GM12873 (cell line): ENCODE data around the gene ZNF99.

Experiments used
- CTCF ChIP-seq: IDR thresholded peaks from 2 replicates; pipeline ENCODE4 v1.5.1; 2012; ENCODE audit warnings: low read depth, mild to moderate bottlenecking, moderate library complexity, low read length, control low read depth; ENCODE audit not compliant: insufficient read depth; ENCODE audit errors: missing control alignments

The ZNF99 gene

GRCh38 chr19:22783651-22784410 is at the start of gene ZNF99:
ZNF99 (minus strand) TSS chr19:22784151; CDS start chr19:22784016, 135 bp downstream.
- TF ChIP-seq CTCF: no peak

GRCh38 chr19:22832031-22832762 is 48.2 kb upstream of the ZNF99 start, which contains the start of gene ZNF723:
ZNF723 (plus strand) TSS chr19:22832291; CDS start chr19:22832380, 89 bp downstream.
- TF ChIP-seq CTCF: no peak

DNA sequence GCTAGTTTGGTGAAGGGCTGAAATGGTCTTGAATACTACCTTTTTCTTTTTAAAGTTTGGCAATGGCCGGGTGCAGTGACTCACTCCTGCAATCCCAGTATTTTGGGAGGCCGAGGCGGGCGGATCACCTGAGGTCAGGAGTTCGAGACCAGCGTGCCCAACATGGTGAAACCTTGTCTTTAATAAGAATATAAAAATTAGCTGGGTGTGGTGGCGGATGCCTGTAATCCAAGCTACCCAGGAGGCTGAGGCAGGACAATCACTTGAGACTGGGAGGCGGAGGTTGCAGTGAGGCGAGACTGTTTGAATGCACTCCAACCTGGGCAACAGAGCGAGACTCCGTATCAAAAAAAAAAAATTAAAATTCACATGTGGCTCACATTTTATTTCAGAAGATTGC is 47.3 kb upstream of the ZNF99 start:
- no peak for TF ChIP-seq CTCF

DNA sequence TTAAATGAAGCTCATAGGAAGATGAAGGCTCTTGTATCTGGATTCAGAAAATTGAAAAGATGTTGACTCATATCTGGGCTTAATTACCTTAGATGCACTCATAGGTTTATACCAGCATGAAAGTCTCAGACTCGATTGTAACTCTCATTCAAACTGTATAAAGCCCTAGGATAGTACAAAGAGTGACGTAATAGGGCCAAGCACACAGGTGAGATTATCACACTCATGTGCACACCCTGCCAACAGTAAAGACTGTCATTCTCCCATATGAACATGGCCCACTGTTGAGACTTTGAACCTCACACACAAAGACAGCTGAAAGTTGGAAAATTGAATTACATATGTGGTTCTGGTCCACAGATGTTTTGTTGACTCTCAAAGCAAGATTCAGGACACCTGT is 30.2 kb upstream of the ZNF99 start:
- TF ChIP-seq CTCF: no peak

- TF ChIP-seq CTCF: no peak
Observed at GRCh38 chr19:22807061-22807835, 23.3 kb upstream of the ZNF99 start.

DNA sequence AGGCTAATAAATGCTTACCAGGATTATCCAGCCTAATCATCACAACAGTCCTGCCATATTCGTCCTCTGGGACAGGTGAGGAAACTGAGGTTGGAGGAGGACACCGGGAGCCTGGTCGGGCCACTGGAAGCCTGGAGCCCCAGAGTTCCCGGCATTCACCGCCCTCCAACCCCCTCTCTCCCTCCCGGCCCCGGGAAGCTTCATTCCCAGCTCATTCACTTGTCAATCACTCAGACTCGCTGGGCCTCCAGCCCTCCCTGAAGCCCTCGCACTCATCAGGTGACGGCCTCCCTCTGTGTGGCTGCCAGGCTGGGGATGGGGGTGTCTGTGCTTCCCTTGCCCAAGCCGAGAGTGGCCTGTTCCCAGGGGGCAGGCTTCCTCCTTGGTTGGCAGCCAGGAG is 22.5 kb upstream of the ZNF99 start:
- TF ChIP-seq CTCF: no peak

GRCh38 chr19:22797040-22797439 is 13.1 kb upstream of the ZNF99 start:
- no peak for TF ChIP-seq CTCF
